GM18526 (cell line): Measurements from ENCODE around the gene TMEM253.

ENCODE experiments used
- POLR2A ChIP-seq: IDR thresholded peaks from 3 replicates; pipeline ENCODE4 v1.6.1; 2011; ENCODE audit not compliant: insufficient read length; ENCODE audit errors: extremely low read depth

Gene TMEM253

DNA sequence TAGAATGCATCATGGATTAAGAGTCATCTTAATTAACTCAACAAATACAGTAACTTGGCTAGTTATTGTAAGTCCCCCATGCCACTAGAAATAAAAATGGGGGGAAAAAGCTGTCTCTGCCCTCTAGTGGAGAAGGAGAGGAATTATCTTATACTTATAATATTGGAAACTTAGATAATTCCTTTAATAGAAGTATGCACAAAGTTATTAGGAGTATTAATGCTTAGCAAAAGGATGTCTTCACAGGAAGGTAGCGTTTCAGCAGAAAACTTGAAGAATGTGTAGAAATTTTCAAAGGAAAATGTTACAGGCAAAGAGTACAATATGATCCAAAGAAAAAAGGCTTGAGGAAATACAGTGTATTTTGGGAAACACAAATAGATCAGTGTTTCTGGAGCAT lies 35.2 kb downstream of the TMEM253 start:
- no peak for TF ChIP-seq POLR2A

DNA sequence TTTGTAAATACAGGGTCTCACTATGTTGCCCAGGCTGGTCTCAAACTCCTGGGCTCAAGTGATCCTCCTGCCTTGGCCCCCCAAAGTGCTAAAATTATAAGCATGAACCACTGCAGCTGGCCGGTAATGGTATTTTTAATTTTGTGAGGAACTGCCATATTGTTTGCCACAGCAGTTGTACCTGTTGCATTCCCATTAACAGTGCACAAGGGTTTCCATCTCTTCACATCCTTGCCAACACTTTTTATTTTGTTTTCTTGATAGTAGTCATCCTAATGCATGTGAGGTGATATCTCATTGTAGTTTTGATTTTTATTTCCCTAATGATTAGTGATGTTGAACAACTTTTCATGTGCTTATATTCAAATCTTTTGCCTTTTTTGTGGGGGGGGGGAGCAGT lies 41.5 kb downstream of the TMEM253 start:
- no peak for TF ChIP-seq POLR2A

DNA sequence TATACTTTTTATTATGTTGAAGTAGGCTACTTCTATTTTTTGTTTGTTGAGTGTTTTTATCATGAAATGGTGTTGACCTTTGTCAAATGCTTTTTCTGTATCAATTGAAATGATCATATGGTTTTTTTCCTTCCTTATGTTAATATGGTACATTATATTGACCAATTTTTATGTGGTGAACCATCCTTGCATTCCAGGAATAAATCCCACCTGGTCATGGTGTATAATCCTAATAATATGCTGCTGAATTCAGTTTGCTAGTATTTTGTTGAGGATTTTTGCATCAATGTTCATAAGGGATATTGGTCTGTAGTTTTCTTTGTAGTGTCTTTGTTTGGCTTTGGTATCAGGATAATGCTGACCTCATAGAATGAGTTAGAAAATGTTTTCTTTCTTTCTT lies 44.6 kb downstream of the TMEM253 start:
- TF ChIP-seq POLR2A, result no peak

DNA sequence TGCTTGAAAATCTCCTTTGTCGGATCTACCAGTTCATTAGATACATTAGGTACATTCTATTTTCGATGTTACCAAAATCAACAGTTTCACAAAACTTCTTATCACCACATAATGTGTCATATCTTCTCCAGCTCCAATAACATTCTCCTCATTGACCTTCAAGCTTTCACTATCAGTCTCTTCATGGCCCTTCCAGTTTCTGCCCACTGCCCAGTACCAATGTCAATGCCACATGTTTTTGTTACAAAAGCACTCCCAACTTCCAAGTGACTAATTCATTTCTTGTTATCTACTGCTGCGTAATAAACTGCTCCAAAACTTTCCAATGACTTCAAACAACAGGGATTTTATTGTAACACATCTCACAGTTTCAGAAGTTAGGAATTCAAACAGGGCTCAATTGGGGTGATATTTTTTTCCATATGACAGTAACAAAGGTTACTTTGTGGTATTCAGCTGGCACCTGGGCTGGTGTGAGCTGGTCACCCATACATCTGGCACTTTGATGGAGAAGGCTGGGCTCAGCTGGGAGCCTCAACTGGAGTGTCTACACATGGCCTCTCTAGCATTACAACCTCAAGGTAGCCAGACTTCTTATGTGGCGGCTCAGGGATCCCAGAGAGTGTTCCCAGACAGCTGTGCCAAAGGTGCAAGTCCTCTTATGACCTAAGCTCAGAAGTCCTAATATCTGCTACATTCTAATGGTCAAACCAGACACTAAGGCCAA lies 48.9 kb downstream of the TMEM253 start:
- no peak for TF ChIP-seq POLR2A
